Activated CD4-positive, alpha-beta memory T cell treated with anti-CD3 and anti-CD28 coated beads for 36 hours (primary cell): ENCODE measurements around the gene MOV10. TPM values are rescaled to one million over a fixed set of nuclear protein-coding genes. Genes with fewer than 3 reads are reported as not detected.
A peak's percentile ranks its signal among the peaks of the same experiment; 100 is the strongest.

Experiments used
- CTCF ChIA-PET: fragments of 350-600 bp; sonication (Branson Sonifier 250); formaldehyde crosslinking; loops from one replicate; lab custom pipeline; 2021; ENCODE audit warnings: antibody characterized with exemption, inconsistent platforms; lab: Charles Lee
- POLR2A ChIA-PET: fragments of 350-600 bp; sonication (Branson Sonifier 250); formaldehyde crosslinking; loops from one replicate; lab custom pipeline; 2021; ENCODE audit warnings: antibody characterized with exemption; lab: Charles Lee
- DNase-seq: peaks from one replicate; pipeline ENCODE4 v3.0.0-alpha.2; 2020
- H3K27ac Mint-ChIP-seq: one replicate; pipeline ENCODE4 v1.8.0; 2021; ENCODE audit warnings: mixed read lengths
- H3K27me3 Mint-ChIP-seq: one replicate; pipeline ENCODE4 v1.8.0; 2021; ENCODE audit warnings: mixed read lengths
- H3K36me3 Mint-ChIP-seq: one replicate; pipeline ENCODE4 v1.8.0; 2021; ENCODE audit warnings: mixed read lengths
- H3K4me1 Mint-ChIP-seq: one replicate; pipeline ENCODE4 v1.8.0; 2021; ENCODE audit warnings: low read depth, mixed read lengths
- H3K4me3 Mint-ChIP-seq: one replicate; pipeline ENCODE4 v1.8.0; 2021; ENCODE audit warnings: mild to moderate bottlenecking, mixed read lengths
- H3K9me3 Mint-ChIP-seq: one replicate; pipeline ENCODE4 v1.8.0; 2021; ENCODE audit warnings: mixed read lengths
- intact Hi-C: fragments of 100-400 bp; cut with micrococcal nuclease; formaldehyde crosslinking; loops from one replicate; pipeline ENCODE4 v1.15.1; 2023
- total RNA-seq, 2 experiments: library from RNA; stranded (reverse); gene quantifications; one replicate each; pipeline ENCODE4 v1.2.3, GENCODE V29; 2021

The MOV10 gene
- total RNA-seq, 2 experiments from 2014 or later = 57.7 to 63.1 TPM

DNA sequence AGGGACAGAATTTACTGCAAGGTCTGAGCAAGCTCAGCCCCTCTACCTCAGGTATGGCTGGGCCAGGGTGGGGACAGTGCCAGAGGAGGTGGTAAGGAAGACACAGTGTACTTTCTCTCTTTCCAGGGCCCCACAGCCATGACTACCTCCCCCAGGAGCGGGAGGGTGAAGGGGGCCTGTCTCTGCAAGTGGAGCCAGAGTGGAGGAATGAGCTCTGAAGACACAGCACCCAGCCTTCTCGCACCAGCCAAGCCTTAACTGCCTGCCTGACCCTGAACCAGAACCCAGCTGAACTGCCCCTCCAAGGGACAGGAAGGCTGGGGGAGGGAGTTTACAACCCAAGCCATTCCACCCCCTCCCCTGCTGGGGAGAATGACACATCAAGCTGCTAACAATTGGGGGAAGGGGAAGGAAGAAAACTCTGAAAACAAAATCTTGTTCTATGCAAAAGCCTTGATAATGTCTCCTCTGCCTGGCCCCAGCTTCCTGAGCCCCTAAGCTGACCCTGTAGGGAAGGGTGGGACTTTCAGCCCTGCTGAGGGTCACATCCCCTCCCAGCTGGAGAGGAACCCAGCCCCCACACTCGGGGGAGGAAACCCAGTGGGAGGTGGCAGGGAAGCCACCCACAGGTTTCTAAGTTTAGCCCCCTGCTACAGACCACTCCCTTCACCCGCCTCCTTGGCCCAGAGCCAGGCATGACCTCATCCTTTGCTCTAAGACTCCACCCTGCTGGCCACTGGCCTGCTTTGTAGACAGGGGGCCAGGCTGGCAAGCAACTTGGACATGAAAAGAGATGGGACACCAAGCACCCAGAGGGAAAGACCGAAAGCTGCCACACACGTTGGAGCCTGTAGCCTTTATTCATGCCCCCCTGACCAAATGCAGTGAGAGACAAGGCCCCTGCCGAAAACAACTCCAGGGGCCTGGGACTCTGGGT, 26.1 kb downstream of the MOV10 start:
- CTCF ChIA-PET = interaction anchor here (0.7 to 2.6 kb wide), 3 partner anchors 15 to 104 kb away, joined by 3 to 6 read pairs (median 3); no protein-coding TSS in a partner anchor
- peaks cover 47% of the 10 kb centered on the region for H3K4me1 Mint-ChIP-seq

DNA sequence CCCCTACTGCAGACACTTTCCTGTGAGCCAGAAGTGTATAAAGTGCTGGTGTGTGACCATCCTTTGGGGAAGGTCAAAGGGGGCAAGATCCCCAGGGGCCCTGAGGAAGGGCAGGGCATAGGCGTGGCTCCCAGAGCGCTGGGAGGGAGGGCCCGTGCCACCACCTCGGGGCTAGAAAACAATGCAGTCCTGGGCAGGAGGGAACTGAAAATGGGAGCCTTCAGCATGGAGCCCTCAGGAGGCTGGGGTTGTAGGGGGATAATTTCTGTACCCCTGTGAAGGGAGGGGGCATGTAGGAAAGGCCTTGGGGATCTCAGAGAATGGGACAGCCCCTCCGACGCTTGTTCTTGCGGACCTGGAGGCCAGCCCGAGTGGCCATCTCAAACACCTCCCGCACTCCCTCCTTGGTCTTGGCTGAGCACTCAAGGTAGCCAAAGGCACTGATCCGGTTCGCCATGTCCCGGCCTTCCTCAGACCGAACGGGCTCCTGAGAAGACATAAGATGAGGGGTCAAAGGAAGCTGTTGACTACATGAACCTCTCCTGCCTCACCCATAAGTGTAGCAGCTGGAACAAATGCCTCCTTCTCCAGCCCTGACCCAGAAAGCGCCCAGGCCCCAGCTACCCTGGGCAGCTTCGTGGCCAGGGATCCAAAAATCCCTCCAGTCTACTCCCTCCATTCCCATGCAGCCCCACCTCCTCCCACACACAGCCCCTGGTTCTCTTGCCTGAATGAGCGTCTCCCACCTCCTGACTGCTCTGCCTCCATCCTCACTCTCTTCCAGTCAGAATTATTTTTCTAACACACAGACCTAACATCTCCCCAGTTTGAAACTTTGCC, 27.0 kb downstream of the MOV10 start:
- Mint-ChIP-seq H3K36me3 (peaks cover 10% of the 10 kb centered on the region), H3K4me1 (peaks cover 54% of the 10 kb centered on the region), H3K9me3 (no peaks in the 10 kb centered on the region), H3K27me3 (no peaks in the 10 kb centered on the region), H3K4me3 (no peak overlapping the region), H3K27ac (peak overlapping the region; percentile 87)
- CTCF ChIA-PET = interaction anchor here (0.7 to 2.6 kb wide), 2 partner anchors 14 to 28 kb away, joined by 3 to 6 read pairs; no protein-coding TSS in a partner anchor
- DNase-seq = no peak
- intact Hi-C loops = no loop called here
- POLR2A ChIA-PET = interaction anchor here (0.9 to 1.5 kb wide), 3 partner anchors 11 to 26 kb away, joined by 3 to 6 read pairs (median 4); partner anchors contain the start of gene PPM1J

More for the DNA sequence above, 26.1 kb downstream of the MOV10 start:
- H3K27ac Mint-ChIP-seq = peak overlapping the region; percentile 87
- H3K27me3 Mint-ChIP-seq = no peaks in the 10 kb centered on the region
- H3K36me3 Mint-ChIP-seq = peaks cover 10% of the 10 kb centered on the region
- intact Hi-C loops = no loop called here
- peak; percentile 82 for DNase-seq
- H3K9me3 Mint-ChIP-seq = no peaks in the 10 kb centered on the region
- H3K4me3 Mint-ChIP-seq = no peak overlapping the region
- POLR2A ChIA-PET = interaction anchor here (1.5 kb wide), 1 partner anchor 26 kb away, joined by 4 read pairs; no protein-coding TSS in a partner anchor

GRCh38 chr1:112702067-112702395, 27.6 kb downstream of the MOV10 start:
- POLR2A ChIA-PET = interaction anchor here (0.9 to 1.7 kb wide), 4 partner anchors 11 to 83 kb away, joined by 3 to 6 read pairs (median 5); partner anchors contain the start of genes MOV10, PPM1J and ST7L
- peaks cover 10% of the 10 kb centered on the region for H3K36me3 Mint-ChIP-seq
- H3K27me3 Mint-ChIP-seq = no peaks in the 10 kb centered on the region
- H3K9me3 Mint-ChIP-seq = no peaks in the 10 kb centered on the region
- DNase-seq = no peak
- H3K4me1 Mint-ChIP-seq = peaks cover 54% of the 10 kb centered on the region
- H3K27ac Mint-ChIP-seq = peak overlapping the region; percentile 46
- CTCF ChIA-PET = interaction anchor here (0.7 to 2.6 kb wide), 3 partner anchors 14 to 236 kb away, joined by 3 to 6 read pairs (median 5); no protein-coding TSS in a partner anchor
- intact Hi-C loops = no loop called here
- H3K4me3 Mint-ChIP-seq = no peak overlapping the region

DNA sequence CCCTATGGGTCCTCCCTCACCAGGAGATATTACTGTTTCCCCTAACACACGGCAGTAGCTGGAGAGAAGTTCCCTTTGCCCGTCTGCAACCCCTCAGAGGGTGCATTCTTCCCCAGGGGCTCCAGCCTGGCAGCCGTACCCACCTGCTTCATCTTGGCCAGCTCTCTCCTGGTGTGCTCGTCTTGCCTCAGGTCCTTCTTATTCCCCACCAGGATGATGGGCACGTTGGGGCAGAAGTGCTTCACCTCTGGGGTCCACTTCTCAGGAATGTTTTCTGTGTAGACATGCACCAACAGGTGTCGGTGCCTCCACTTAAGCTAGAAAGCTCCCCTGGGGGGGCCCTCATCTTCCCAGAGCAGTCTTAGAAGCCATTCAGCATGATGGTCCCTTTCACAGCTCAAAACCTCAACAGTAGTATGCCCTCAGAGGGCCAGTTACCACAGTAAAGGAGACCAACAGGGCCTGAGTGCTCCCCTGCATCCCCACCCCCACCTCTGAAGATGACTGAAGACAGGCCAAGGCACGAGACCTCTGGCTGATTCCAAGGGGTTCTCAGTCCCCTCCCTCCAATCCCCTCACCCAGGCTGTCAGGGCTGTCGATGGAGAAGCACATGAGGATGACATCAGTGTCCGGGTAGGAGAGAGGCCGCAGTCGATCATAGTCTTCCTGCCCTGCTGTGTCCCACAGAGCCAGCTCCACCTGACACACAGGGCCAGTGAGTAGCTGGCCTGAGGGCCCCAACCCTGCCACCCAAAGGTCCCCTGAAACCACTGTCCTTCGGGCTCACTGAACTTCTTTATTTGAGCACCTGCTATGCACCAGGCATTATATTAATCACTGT, 28.2 kb downstream of the MOV10 start:
- ChIA-PET POLR2A (interaction anchor here (1.4 to 1.7 kb wide), 3 partner anchors 13 to 84 kb away, joined by 4 to 6 read pairs (median 6); partner anchors contain the start of genes MOV10, PPM1J and ST7L), CTCF (interaction anchor here (0.7 to 2.7 kb wide), 4 partner anchors 12 to 236 kb away, joined by 3 to 19 read pairs (median 6); partner anchors contain the start of gene PPM1J)
- intact Hi-C loops = no loop called here
- DNase-seq = no peak
- Mint-ChIP-seq H3K4me3 (no peak overlapping the region), H3K36me3 (peaks cover 10% of the 10 kb centered on the region), H3K9me3 (no peaks in the 10 kb centered on the region), H3K27me3 (no peaks in the 10 kb centered on the region), H3K4me1 (peaks cover 55% of the 10 kb centered on the region), H3K27ac (no peak overlapping the region)

DNA sequence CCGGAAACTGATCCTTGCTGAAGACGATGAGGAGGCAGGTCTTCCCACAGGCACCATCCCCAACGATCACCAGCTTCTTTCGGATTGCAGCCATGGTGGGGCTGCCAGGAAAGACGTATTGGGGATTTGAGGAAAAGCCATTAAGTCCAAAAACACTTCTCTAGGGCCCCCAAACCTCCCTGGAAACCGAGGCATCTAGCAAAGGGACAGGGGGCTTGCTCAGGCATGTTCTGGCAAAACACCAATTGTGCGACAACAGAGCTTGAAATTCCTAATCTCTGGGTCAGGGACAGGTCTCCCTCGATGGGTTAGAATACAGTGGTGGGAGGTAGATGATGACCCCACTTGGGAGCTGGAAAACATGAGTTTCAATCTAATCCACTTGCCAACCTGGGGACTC, 29.2 kb downstream of the MOV10 start:
- ChIA-PET CTCF (interaction anchor here (0.7 to 2.7 kb wide), 6 partner anchors 11 to 609 kb away, joined by 3 to 19 read pairs (median 5); partner anchors contain the start of gene PPM1J), POLR2A (interaction anchor here (0.6 to 2.1 kb wide), 5 partner anchors 12 to 1109 kb away, joined by 3 to 11 read pairs (median 7); partner anchors contain the start of genes MOV10, PPM1J and ST7L)
- Mint-ChIP-seq H3K4me3 (no peak overlapping the region), H3K4me1 (peaks cover 55% of the 10 kb centered on the region), H3K27me3 (peaks cover 3% of the 10 kb centered on the region), H3K27ac (no peak overlapping the region), H3K36me3 (peaks cover 10% of the 10 kb centered on the region), H3K9me3 (no peaks in the 10 kb centered on the region)
- intact Hi-C loops = loop anchor here (2.0 kb wide), 3 partner anchors 29 to 237 kb away; partner anchors contain the start of gene MOV10
- DNase-seq = no peak

DNA sequence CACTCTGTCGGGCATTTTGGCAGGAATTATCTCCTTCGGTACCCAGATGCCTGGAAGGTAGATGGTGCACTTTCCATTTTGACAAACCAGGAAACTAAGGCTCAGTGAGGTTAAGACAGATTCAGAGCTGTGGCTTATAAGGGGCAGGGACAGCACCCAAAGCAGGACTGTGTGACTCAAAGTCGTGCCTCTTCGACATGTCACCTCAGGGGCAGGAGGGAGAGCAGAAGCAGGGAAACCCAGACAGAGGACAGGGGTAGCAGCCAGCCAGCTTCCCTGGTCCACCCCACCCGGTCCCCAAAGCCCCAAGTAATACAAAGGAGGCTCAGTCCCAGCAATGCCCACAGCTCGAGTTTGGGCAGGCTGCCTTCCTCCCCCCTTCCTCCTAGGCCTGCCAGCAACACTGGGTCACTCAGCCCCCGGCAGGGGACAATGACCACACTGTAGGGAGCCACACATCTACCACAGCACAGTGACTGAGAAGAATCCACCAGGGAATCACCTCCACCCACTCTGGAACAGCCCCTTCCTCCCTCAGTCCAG, 30.0 kb downstream of the MOV10 start:
- Mint-ChIP-seq H3K9me3 (no peaks in the 10 kb centered on the region), H3K4me1 (peaks cover 58% of the 10 kb centered on the region), H3K4me3 (peak overlapping the region; percentile 65), H3K36me3 (peaks cover 10% of the 10 kb centered on the region), H3K27me3 (peaks cover 3% of the 10 kb centered on the region), H3K27ac (peak overlapping the region; percentile 79)
- intact Hi-C loops = loop anchor here (2.0 kb wide), 3 partner anchors 30 to 238 kb away; partner anchors contain the start of gene MOV10
- ChIA-PET CTCF (interaction anchor here (0.7 to 2.7 kb wide), 8 partner anchors 11 to 610 kb away, joined by 3 to 19 read pairs (median 6); partner anchors contain the start of genes MOV10 and PPM1J), POLR2A (interaction anchor here (1.0 to 2.1 kb wide), 6 partner anchors 11 to 310 kb away, joined by 3 to 11 read pairs (median 6); partner anchors contain the start of genes MOV10, PPM1J, SLC16A1 and ST7L)
- peak; percentile 72 for DNase-seq

- H3K9me3 Mint-ChIP-seq = no peaks in the 10 kb centered on the region
- H3K4me3 Mint-ChIP-seq = peak overlapping the region; percentile 65
- ChIA-PET POLR2A (interaction anchor here (1.0 to 2.1 kb wide), 6 partner anchors 10 to 311 kb away, joined by 3 to 11 read pairs (median 6); partner anchors contain the start of genes MOV10, PPM1J, SLC16A1 and ST7L), CTCF (interaction anchor here (1.3 to 2.7 kb wide), 6 partner anchors 10 to 314 kb away, joined by 5 to 19 read pairs (median 7); partner anchors contain the start of genes MOV10 and PPM1J)
- H3K27me3 Mint-ChIP-seq = peaks cover 3% of the 10 kb centered on the region
- peak overlapping the region; percentile 79 for H3K27ac Mint-ChIP-seq
- peaks cover 58% of the 10 kb centered on the region for H3K4me1 Mint-ChIP-seq
- intact Hi-C loops = loop anchor here (1.0 to 2.0 kb wide), 5 partner anchors 10 to 238 kb away; partner anchors contain the start of genes MOV10 and PPM1J
- peaks cover 5% of the 10 kb centered on the region for H3K36me3 Mint-ChIP-seq
- peak; percentile 81 for DNase-seq
Measured at GRCh38 chr1:112704934-112705627, 30.6 kb downstream of the MOV10 start.

GRCh38 chr1:112706505-112707220, 32.2 kb downstream of the MOV10 start, which contains the start of gene RHOC:
Gene RHOC, minus strand, starts transcription at chr1:112707127. Its CDS starts 3,328 bp downstream, at chr1:112703799.
- Mint-ChIP-seq H3K36me3 (peaks cover 3% of the 10 kb centered on the region), H3K27ac (no peak within 1 kb of the TSS), H3K4me3 (peak within 1 kb of the TSS; percentile 65), H3K9me3 (no peaks in the 10 kb centered on the region), H3K27me3 (peaks cover 3% of the 10 kb centered on the region), H3K4me1 (peaks cover 43% of the 10 kb centered on the region)
- CTCF ChIA-PET = interaction anchor here (1.1 to 4.9 kb wide), 4 partner anchors 9 to 315 kb away, joined by 4 to 68 read pairs (median 24); partner anchors contain the start of genes MOV10 and PPM1J
- POLR2A ChIA-PET = interaction anchor here (0.6 kb wide), 1 partner anchor 32 kb away, joined by 3 read pairs; the partner anchor contains the start of gene MOV10
- DNase-seq = peak; percentile 56
- intact Hi-C loops = loop anchor here (1.0 kb wide), 2 partner anchors 204 to 316 kb away; no protein-coding TSS in a partner anchor
